DOHH2 (cell line): ENCODE data around the gene SH3PXD2A.

Experiments used
- H3F3A ChIP-seq: fragments of 200-600 bp; sonication (generic), shearing (Covaris generic); 2 replicates; pipeline ENCODE4 v1.6.0; 2016; ENCODE audit warnings: antibody characterized with exemption, mild to moderate bottlenecking; ENCODE audit not compliant: control insufficient read depth, insufficient read depth
- H3K27ac ChIP-seq: fragments of 200-600 bp; sonication (generic); 2 replicates; pipeline ENCODE4 v1.5.1; 2014; ENCODE audit warnings: low read depth, mild to moderate bottlenecking, low read length, moderate library complexity
- H3K27me3 ChIP-seq: fragments of 200-600 bp; sonication (generic); 2 replicates; pipeline ENCODE4 v1.6.1; 2014; ENCODE audit warnings: mild to moderate bottlenecking, low read length, mixed read lengths; ENCODE audit not compliant: control insufficient read depth
- H3K36me3 ChIP-seq: fragments of 200-600 bp; sonication (generic); 2 replicates; pipeline ENCODE4 v1.6.1; 2014; ENCODE audit warnings: mild to moderate bottlenecking, low read length, moderate library complexity, mixed read lengths; ENCODE audit not compliant: control insufficient read depth
- H3K4me1 ChIP-seq: fragments of 200-600 bp; sonication (generic); 2 replicates; pipeline ENCODE4 v1.6.1; 2014; ENCODE audit warnings: mild to moderate bottlenecking, low read length, mixed read lengths; ENCODE audit not compliant: control insufficient read depth
- H3K4me2 ChIP-seq: fragments of 200-600 bp; sonication (generic); 2 replicates; pipeline ENCODE4 v1.6.0; 2014; ENCODE audit warnings: mild to moderate bottlenecking, low read length, moderate library complexity
- H3K4me3 ChIP-seq: fragments of 200-600 bp; sonication (generic); 2 replicates; pipeline ENCODE4 v1.5.1; 2014; ENCODE audit warnings: mild to moderate bottlenecking, low read length, mixed read lengths
- H3K79me2 ChIP-seq: fragments of 200-600 bp; sonication (generic); 2 replicates; pipeline ENCODE4 v1.6.1; 2014; ENCODE audit warnings: mild to moderate bottlenecking, low read length, mixed read lengths; ENCODE audit not compliant: control insufficient read depth
- H3K9me2 ChIP-seq: fragments of 200-600 bp; sonication (generic); replicated peaks from 2 replicates; pipeline ENCODE4 v1.6.1; 2014; ENCODE audit warnings: mild to moderate bottlenecking, low read length, mixed read lengths; ENCODE audit not compliant: control insufficient read depth
- H3K9me3 ChIP-seq: fragments of 200-600 bp; sonication (generic); 2 replicates; pipeline ENCODE4 v1.6.1; 2014; ENCODE audit warnings: antibody characterized with exemption, low read length, mixed read lengths; ENCODE audit not compliant: control insufficient read depth, insufficient read depth
- H4K20me1 ChIP-seq: fragments of 200-600 bp; sonication (generic); 2 replicates; pipeline ENCODE4 v1.6.0; 2014; ENCODE audit warnings: low read depth, mild to moderate bottlenecking, antibody characterized with exemption, low read length, moderate library complexity; ENCODE audit not compliant: control insufficient read depth, insufficient read depth
- EZH2phosphoT487 ChIP-seq: fragments of 200-600 bp; sonication (generic); IDR thresholded peaks from 2 replicates; pipeline ENCODE4 v1.6.1; 2017; ENCODE audit warnings: borderline replicate concordance, mild to moderate bottlenecking, antibody characterized with exemption, low read length, moderate library complexity, mixed read lengths
- TF ChIP-seq, protein P1 (sequence below): fragments of 200-600 bp; sonication (generic); IDR thresholded peaks from one replicate; pipeline ENCODE4 v1.5.1; 2014; ENCODE audit warnings: antibody characterized with exemption, mild to moderate bottlenecking, low read depth, low read length; ENCODE audit not compliant: poor library complexity, severe bottlenecking

The SH3PXD2A gene

DNA sequence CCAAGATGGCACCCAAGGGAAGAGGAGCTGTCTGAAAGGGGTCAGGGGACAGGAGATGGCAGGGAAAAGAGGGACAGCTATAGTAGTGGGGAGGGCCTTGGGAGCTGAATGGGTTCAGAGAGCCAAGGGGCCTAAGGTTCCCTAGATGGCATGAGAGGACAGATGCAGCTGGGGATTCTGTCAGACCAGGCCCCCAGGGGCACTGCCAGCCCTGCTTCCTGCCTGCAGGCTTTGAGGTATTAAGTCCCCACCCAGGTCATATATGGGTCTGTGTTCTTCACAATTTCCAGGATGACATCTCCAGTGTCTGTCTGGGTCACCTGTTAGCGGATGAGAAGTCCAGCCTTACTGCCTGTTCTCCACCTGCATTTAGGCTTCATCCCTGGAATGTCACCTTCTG, 305.1 kb downstream of the SH3PXD2A start:
- H3K27ac ChIP-seq, result no peak overlapping the region

DNA sequence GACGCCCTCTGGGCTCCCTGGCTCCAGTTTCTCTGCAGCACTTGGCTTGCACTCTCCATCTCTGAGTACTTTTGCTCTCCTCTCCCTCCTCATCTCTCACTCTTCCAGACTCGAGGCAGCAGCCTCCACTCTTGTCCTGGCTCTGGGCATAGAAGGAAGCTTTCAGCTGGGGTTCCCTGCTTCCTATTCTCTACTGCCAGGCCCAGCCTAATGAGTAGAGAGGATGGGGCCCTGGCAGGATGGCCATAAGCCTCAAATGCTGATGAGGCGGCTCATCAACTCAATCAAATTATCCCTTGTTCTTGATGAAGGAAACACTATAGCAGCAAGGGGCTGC, 306.1 kb downstream of the SH3PXD2A start:
- Histone ChIP-seq H3K36me3 (no peaks in the 10 kb centered on the region), H3K27me3 (peaks cover 9% of the 10 kb centered on the region), H4K20me1 (no peaks in the 10 kb centered on the region), H3K9me2 (no peaks in the 10 kb centered on the region), H3K4me2 (no peak overlapping the region), H3K9me3 (no peaks in the 10 kb centered on the region), H3F3A (no peaks in the 10 kb centered on the region), H3K4me1 (peaks cover 37% of the 10 kb centered on the region), H3K79me2 (no peaks in the 10 kb centered on the region), H3K4me3 (no peak overlapping the region), H3K27ac (no peak overlapping the region)
- no peak for TF ChIP-seq EZH2phosphoT487
- TF ChIP-seq, protein P1, sequence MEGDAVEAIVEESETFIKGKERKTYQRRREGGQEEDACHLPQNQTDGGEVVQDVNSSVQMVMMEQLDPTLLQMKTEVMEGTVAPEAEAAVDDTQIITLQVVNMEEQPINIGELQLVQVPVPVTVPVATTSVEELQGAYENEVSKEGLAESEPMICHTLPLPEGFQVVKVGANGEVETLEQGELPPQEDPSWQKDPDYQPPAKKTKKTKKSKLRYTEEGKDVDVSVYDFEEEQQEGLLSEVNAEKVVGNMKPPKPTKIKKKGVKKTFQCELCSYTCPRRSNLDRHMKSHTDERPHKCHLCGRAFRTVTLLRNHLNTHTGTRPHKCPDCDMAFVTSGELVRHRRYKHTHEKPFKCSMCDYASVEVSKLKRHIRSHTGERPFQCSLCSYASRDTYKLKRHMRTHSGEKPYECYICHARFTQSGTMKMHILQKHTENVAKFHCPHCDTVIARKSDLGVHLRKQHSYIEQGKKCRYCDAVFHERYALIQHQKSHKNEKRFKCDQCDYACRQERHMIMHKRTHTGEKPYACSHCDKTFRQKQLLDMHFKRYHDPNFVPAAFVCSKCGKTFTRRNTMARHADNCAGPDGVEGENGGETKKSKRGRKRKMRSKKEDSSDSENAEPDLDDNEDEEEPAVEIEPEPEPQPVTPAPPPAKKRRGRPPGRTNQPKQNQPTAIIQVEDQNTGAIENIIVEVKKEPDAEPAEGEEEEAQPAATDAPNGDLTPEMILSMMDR, result no peak

More for the DNA sequence above, 305.1 kb downstream of the SH3PXD2A start:
- H3K27me3 ChIP-seq, result peaks cover 15% of the 10 kb centered on the region
- H3K9me2 ChIP-seq, result no peaks in the 10 kb centered on the region
- H3K79me2 ChIP-seq, result no peaks in the 10 kb centered on the region
- no peaks in the 10 kb centered on the region for H3K9me3 ChIP-seq
- H3F3A ChIP-seq, result no peaks in the 10 kb centered on the region
- H3K4me3 ChIP-seq, result no peak overlapping the region
- no peaks in the 10 kb centered on the region for H4K20me1 ChIP-seq
- no peak for TF ChIP-seq EZH2phosphoT487
- H3K36me3 ChIP-seq, result no peaks in the 10 kb centered on the region
- peaks cover 42% of the 10 kb centered on the region for H3K4me1 ChIP-seq
- no peak overlapping the region for H3K4me2 ChIP-seq

DNA sequence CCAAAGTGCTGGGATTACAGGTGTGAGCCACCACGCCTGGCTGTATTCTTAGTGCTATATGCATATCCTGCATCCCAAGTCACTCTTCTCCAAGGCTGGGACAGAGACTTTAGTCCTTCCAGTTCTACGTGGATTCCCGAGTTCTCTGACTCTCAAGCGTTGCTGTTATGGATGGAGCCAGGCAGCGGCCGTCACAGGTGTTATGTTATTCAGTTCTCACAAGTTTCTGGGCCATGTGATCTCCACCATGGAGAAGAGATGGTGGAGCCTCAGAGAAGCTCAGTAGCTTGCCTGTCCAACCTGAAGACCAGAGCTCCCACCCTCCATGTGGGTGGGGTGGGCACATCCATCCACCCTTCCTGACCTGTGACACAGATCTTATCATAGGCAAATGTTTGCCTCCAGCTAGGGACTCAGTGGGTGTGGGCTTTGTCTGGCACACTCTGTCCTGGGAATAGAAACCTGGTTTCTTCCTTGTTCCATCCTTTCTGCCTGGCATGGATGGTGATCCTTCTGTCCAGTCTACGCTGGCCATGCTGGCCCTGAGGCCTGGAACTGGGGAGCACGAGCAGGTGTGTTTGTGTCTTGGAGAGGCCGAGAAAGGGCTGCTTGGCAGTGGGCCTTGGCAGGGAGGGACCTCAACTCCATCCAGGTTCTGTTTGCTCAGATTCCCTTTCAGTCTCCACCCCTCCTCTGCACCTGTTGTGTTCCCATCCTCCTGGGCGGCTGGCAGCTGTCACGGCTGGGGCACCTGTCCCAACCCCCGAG, 306.6 kb downstream of the SH3PXD2A start:
- H3K79me2 ChIP-seq, result no peaks in the 10 kb centered on the region
- no peaks in the 10 kb centered on the region for H3K9me3 ChIP-seq
- peak overlapping the region; percentile 53; the same call in 1 of the 2 replicates for H3K4me2 ChIP-seq
- peaks cover 37% of the 10 kb centered on the region for H3K4me1 ChIP-seq
- TF ChIP-seq, protein P1, result no peak
- TF ChIP-seq EZH2phosphoT487, result no peak
- H3K27me3 ChIP-seq, result peaks cover 3% of the 10 kb centered on the region; the same call in 1 of the 2 replicates
- no peaks in the 10 kb centered on the region for H3F3A ChIP-seq
- no peaks in the 10 kb centered on the region for H3K36me3 ChIP-seq
- no peaks in the 10 kb centered on the region for H3K9me2 ChIP-seq
- no peaks in the 10 kb centered on the region for H4K20me1 ChIP-seq
- no peak overlapping the region for H3K4me3 ChIP-seq
- H3K27ac ChIP-seq, result no peak overlapping the region

DNA sequence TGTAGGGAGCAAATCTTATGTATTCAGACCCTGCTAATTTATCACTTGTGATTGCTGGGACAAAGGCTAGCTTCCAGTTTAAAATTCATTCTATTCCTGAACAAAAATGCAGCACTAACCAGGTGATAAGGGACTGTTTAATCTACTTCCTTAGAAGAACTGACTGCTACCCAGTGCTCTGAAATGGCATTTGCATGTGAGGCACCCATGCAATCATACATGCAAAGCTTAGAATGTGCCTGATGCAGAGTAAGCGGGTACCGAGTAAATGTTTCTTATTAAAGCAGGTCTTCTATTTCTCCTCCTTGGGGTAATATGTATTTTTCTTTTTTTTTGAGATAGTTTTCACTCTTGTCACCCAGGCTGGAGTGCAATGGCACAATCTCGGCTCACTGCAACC, 307.4 kb downstream of the SH3PXD2A start:
- Histone ChIP-seq H3K9me3 (no peaks in the 10 kb centered on the region), H3K4me1 (peaks cover 44% of the 10 kb centered on the region), H3K9me2 (no peaks in the 10 kb centered on the region), H4K20me1 (no peaks in the 10 kb centered on the region), H3F3A (no peaks in the 10 kb centered on the region), H3K27ac (no peak overlapping the region), H3K27me3 (no peaks in the 10 kb centered on the region), H3K4me3 (peak overlapping the region; percentile 42), H3K4me2 (peak overlapping the region; percentile 53), H3K79me2 (no peaks in the 10 kb centered on the region), H3K36me3 (no peaks in the 10 kb centered on the region)
- TF ChIP-seq, protein P1, result no peak
- no peak for TF ChIP-seq EZH2phosphoT487
